GM20000 (cell line): Measurements from ENCODE around the gene GTF2IRD1.

Experiments
- DNase-seq: peaks from one replicate; pipeline ENCODE4 v3.0.0; 2012; ENCODE audit warnings: low spot score
- TF ChIP-seq, protein P1 (sequence below): IDR thresholded peaks from 2 replicates; pipeline ENCODE4 v1.5.1; 2012; ENCODE audit warnings: mild to moderate bottlenecking, control low read depth; ENCODE audit errors: extremely low read depth, missing control alignments

GTF2IRD1 gene

DNA sequence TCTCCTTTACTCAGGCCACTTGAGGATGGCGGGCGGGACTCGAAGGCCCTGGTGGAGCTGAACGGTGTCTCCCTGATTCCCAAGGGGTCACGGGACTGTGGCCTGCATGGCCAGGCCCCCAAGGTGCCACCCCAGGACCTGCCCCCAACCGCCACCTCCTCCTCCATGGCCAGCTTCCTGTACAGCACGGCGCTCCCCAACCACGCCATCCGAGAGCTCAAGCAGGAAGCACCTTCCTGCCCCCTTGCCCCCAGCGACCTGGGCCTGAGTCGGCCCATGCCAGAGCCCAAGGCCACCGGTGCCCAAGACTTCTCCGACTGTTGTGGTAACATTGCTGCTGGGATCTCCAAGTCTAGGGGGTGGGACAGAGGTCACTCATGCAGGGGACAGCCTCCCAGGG lies 65.7 kb downstream of the GTF2IRD1 start:
- no peak for DNase-seq
- TF ChIP-seq, protein P1, sequence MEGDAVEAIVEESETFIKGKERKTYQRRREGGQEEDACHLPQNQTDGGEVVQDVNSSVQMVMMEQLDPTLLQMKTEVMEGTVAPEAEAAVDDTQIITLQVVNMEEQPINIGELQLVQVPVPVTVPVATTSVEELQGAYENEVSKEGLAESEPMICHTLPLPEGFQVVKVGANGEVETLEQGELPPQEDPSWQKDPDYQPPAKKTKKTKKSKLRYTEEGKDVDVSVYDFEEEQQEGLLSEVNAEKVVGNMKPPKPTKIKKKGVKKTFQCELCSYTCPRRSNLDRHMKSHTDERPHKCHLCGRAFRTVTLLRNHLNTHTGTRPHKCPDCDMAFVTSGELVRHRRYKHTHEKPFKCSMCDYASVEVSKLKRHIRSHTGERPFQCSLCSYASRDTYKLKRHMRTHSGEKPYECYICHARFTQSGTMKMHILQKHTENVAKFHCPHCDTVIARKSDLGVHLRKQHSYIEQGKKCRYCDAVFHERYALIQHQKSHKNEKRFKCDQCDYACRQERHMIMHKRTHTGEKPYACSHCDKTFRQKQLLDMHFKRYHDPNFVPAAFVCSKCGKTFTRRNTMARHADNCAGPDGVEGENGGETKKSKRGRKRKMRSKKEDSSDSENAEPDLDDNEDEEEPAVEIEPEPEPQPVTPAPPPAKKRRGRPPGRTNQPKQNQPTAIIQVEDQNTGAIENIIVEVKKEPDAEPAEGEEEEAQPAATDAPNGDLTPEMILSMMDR: no peak

DNA sequence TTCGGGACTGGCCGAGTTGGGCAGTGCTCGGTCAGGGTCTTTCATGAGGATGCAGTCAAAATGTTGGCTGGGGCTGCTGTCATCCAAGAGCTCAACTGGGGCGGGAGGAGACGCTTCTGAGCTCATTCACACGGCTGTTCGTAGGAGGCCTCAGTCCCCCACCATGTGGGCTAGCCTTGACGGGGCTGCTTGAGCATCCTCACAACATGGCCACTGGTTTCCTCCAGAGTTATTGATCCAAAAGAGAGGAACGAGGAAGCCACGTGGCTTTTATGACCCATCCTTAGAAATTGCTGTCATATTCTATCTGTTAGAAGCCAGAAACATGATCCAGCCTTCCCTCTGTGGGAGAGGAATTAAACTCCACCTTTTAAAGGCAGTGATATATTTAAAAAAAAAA lies 68.1 kb downstream of the GTF2IRD1 start:
- no peak for DNase-seq
- TF ChIP-seq, protein P1: no peak

DNA sequence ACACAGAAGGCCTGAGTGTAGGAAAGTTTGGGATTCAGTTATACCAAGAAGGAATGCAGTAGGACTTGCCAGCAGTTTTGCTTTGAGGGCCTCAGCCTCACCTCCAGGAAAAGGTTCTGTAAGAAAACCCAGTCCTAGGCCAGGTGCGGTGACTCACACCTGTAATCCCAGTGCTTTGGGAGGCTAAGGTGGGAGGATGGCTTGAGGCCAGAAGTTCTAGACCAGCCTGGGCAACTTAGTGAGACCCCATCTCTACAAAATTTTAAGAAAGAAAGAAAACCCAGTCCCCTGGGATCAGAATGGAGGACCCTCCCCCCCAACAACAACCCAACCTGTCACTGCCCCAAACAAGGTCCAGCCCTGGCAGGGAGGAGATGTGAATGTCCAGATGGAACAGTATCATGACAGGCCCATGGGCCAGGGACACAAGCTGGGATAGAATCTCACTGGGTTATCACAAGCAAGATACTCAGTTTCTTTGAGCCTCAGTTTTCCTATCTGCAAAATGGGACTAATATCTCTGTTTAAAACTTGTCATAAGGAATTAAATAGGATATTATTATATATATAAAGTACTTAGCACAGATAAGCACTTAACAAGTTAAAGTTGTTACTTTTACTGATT lies 68.7 kb downstream of the GTF2IRD1 start:
- DNase-seq: no peak

DNA sequence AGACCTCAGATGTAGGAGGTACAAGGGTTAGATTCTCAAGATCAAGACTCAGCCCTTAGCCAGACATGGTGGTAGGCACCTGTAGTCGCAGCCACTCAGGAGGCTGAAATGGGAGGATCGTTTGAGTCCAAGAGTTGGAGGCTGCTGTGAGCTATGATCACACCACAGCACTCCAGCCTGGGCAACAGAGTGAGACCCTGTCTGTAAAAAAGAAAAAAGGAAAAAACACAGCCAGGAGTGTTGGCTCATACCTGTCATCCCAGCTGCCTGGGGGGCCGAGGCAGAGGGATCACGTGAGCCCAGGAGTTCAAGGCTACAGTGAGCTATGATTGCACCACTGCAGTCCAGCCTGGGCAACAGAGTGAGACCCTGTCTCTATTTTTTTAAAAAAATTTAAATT lies 69.3 kb downstream of the GTF2IRD1 start:
- DNase-seq: no peak
- TF ChIP-seq, protein P1: no peak

More for the DNA sequence above, 68.7 kb downstream of the GTF2IRD1 start:
- TF ChIP-seq, protein P1: no peak

DNA sequence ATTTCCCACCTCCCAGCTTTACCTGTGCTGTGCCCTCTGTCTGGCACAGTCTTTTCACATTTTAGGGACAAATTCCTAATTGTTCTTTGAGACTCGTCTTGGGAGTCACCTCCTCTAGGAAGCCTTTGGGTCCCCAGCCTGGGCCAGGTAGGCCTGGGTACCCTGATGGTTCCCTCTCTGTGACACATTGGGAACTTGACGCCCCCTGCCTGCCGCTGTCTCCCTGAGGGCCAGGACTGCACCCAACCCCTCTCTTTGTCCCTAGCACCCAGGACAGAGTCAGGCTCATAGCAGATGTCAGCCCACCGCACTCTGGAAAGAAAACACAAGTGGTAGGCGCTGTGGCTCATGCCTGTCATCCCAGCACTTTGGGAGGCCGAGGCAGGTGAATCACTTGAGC lies 71.4 kb downstream of the GTF2IRD1 start:
- TF ChIP-seq, protein P1: no peak
- no peak for DNase-seq

DNA sequence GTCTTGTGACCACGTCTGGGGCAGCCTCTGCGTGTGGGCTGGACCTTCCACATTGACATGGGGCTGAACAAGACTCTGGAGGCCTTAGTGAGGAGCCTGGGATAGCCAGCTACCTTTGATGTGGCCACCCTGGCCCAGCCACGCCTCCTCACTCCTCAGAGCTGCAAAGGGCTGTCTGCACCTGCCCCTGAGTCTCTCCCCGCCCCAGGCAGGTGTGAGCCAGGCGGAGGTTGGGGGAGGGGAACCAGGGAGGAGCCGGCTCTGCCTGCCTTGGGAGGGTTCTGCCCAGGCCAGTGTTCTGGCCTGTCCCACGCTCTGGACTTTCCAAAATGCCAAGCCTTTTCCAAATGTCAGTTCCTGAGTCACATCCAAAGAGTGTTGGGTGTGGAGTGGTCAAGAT lies 72.2 kb downstream of the GTF2IRD1 start:
- DNase-seq: no peak
- TF ChIP-seq, protein P1: no peak

DNA sequence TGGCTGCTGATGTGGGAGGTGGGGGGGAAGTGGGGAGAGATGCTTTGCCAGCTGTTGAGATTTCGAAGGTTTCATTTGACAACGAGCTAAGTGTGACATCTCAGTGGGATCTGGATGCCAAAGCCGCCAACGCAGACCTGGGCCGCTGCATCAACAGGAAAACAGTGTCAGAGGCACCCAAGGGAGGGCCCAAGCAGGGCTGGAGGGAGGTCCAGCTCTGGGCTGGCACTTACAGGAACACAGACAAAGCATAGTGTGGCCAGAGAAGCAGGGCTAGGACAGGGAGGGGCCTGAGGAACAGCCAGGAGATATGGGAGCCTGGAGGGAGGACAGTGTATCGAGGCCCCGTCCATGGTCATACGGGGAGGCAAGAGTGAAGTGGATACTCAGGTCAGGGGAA lies 73.1 kb downstream of the GTF2IRD1 start:
- TF ChIP-seq, protein P1: no peak
- no peak for DNase-seq
